Esophagus squamous epithelium (tissue), 4 donors: ENCODE data around the gene COPS9.

Experiments
- POLR2A ChIP-seq, 4 donors: fragments of 450-650 bp; IDR thresholded peaks; one replicate each; pipeline ENCODE4 v1.6.1; 2017; ENCODE audit warnings: antibody characterized with exemption in 4 of 4, mild to moderate bottlenecking in 4 of 4, moderate library complexity in 3 of 4
- TF ChIP-seq, protein P1 (sequence below), 6 experiments: fragments of 450-650 bp in 4 of 6; fragments of 200-600 bp in 2 of 6; sonication (generic) in 2 of 6; IDR thresholded peaks; one replicate each; pipeline ENCODE4 v1.5.1; 2016 to 2019; ENCODE audit warnings: antibody characterized with exemption in 6 of 6, mild to moderate bottlenecking in 4 of 6, moderate library complexity in 4 of 6

DNA sequence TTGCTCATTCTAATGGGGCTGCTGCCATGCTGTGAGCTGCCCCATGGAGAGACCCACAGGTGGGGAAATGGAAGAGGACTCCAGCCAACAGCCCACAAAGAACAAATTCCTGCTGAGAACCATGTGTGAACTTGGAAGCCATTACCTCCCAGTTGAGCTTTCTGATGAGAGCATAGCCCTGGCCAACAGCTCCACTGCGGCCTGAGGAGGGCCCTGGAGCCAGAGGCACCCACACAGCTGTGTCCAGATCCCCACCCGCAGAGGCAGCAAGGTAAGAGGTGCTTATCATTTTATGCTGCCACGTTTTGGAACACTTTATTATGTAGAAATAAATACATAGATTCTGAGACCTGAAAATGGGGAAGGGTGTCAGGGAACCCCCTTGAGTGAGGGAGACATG, 48.6 kb upstream of the COPS9 start:
- TF ChIP-seq, protein P1, sequence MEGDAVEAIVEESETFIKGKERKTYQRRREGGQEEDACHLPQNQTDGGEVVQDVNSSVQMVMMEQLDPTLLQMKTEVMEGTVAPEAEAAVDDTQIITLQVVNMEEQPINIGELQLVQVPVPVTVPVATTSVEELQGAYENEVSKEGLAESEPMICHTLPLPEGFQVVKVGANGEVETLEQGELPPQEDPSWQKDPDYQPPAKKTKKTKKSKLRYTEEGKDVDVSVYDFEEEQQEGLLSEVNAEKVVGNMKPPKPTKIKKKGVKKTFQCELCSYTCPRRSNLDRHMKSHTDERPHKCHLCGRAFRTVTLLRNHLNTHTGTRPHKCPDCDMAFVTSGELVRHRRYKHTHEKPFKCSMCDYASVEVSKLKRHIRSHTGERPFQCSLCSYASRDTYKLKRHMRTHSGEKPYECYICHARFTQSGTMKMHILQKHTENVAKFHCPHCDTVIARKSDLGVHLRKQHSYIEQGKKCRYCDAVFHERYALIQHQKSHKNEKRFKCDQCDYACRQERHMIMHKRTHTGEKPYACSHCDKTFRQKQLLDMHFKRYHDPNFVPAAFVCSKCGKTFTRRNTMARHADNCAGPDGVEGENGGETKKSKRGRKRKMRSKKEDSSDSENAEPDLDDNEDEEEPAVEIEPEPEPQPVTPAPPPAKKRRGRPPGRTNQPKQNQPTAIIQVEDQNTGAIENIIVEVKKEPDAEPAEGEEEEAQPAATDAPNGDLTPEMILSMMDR (IDR thresholded peaks at IDR 0.05) = no peak
- TF ChIP-seq POLR2A (IDR thresholded peaks at IDR 0.05) = no peak
